K562 (cell line): ENCODE data around the gene KRT72. TPM values are rescaled to one million over a fixed set of nuclear protein-coding genes. Genes with fewer than 3 reads are reported as not detected.
A peak's percentile ranks its signal among the peaks of the same experiment; 100 is the strongest.

ENCODE experiments used
- ATAC-seq: fragments of 200-7000 bp; cut with Tn5 transposase; 3 replicates; pipeline ENCODE4 v1.9.1; 2020; ENCODE audit warnings: moderate library complexity
- BruUV-seq: library from RNA; stranded (reverse); fragments of 400-500 nt; replicated peaks from 2 replicates; lab custom pipeline; 2021; lab: Mats Ljungman, UMichigan
- CTCF ChIA-PET: fragments of 300-600 bp; formaldehyde crosslinking; extraction: SDS; loops from one replicate; lab custom pipeline; 2021; ENCODE audit warnings: low intra/inter-chr PET ratio; lab: Yijun Ruan, JAX
- POLR2A ChIA-PET: fragments of 300-600, 350-650 bp; sonication (Branson Sonifier 250); formaldehyde crosslinking; extraction: SDS; loops from one replicate; lab custom pipeline; 2021; ENCODE audit warnings: antibody characterized with exemption, inconsistent platforms; lab: Yijun Ruan, JAX
- DNase-seq, 4 experiments: peaks; one replicate each; pipeline versions ENCODE4 v3.0.0 to v3.0.0-alpha.2; 2011 to 2018; ENCODE audit warnings: low spot score in 3 of 4, mixed read lengths in 3 of 4; ENCODE audit errors: extremely low read depth in 1 of 4
- FAIRE-seq: peaks from 2 replicates; lab custom pipeline; 2011; peaks lifted over from hg19 to GRCh38; lab: Jason Lieb, UNC
- H2AFZ ChIP-seq: 2 replicates; pipeline ENCODE4 v1.6.0; 2011; ENCODE audit warnings: low read depth, low read length, control low read depth, inconsistent platforms
- H3K27ac ChIP-seq: fragments of 200-600 bp; 3 replicates; pipeline ENCODE4 v1.8.0; 2011; ENCODE audit warnings: low read depth, mild to moderate bottlenecking, control low read depth, inconsistent platforms, low read length, moderate library complexity, mixed read lengths; ENCODE audit errors: extremely low read depth
- H3K27me3 ChIP-seq, 2 experiments: fragments of 300-600 bp in 1 of 2; 2 replicates in 1 of 2; 3 replicates in 1 of 2; pipeline versions ENCODE4 v1.6.0 to v1.8.0; 2011; ENCODE audit warnings: inconsistent platforms in 2 of 2, low read length in 2 of 2, mild to moderate bottlenecking in 1 of 2, mixed read lengths in 1 of 2, moderate library complexity in 1 of 2; ENCODE audit not compliant: control insufficient read depth in 2 of 2, insufficient read depth in 2 of 2
- H3K36me3 ChIP-seq: fragments of 300-600 bp; 3 replicates; pipeline ENCODE4 v1.8.0; 2011; ENCODE audit warnings: mild to moderate bottlenecking, low read length, inconsistent platforms; ENCODE audit not compliant: control insufficient read depth, insufficient read depth
- H3K4me1 ChIP-seq, 2 experiments: fragments of 200-600 bp in 1 of 2; replicated peaks in 1 of 2; 2 replicates in 1 of 2; 3 replicates in 1 of 2; pipeline versions ENCODE4 v1.5.1 to v1.8.0; 2011; ENCODE audit warnings: inconsistent platforms in 2 of 2, low read length in 2 of 2, mild to moderate bottlenecking in 1 of 2, mixed read lengths in 1 of 2, moderate library complexity in 1 of 2; ENCODE audit not compliant: control insufficient read depth in 2 of 2, insufficient read depth in 2 of 2
- H3K4me2 ChIP-seq: 2 replicates; pipeline ENCODE4 v1.6.1; 2011; ENCODE audit warnings: low read length, control low read depth, inconsistent platforms, mixed read lengths; ENCODE audit not compliant: insufficient read depth
- H3K4me3 ChIP-seq: fragments of 200-600 bp; sonication (generic), shearing (Covaris generic); 2 replicates; pipeline ENCODE4 v1.5.1; 2016; ENCODE audit warnings: control low read depth, inconsistent platforms
- H3K79me2 ChIP-seq: fragments of 200-600 bp; 3 replicates; pipeline ENCODE4 v1.8.0; 2011; ENCODE audit warnings: low read length, inconsistent platforms; ENCODE audit not compliant: control insufficient read depth, insufficient read depth
- H3K9ac ChIP-seq, 2 experiments: 2 replicates each; pipeline versions ENCODE4 v1.6.0 to v1.6.1; 2011; ENCODE audit warnings: low read depth in 2 of 2, low read length in 2 of 2, control low read depth in 1 of 2, inconsistent platforms in 1 of 2, mild to moderate bottlenecking in 1 of 2, mixed read lengths in 1 of 2; ENCODE audit not compliant: insufficient read depth in 1 of 2
- H3K9me1 ChIP-seq: one replicate; pipeline ENCODE4 v1.6.0; 2011; ENCODE audit warnings: inconsistent platforms, mild to moderate bottlenecking, low read length, moderate library complexity; ENCODE audit not compliant: control insufficient read depth, insufficient read depth
- H3K9me3 ChIP-seq: replicated peaks from 2 replicates; pipeline ENCODE4 v1.5.1; 2011; ENCODE audit warnings: low read depth, low read length, inconsistent platforms; ENCODE audit not compliant: control insufficient read depth, insufficient read depth
- H4K20me1 ChIP-seq: replicated peaks from 2 replicates; pipeline ENCODE4 v1.6.1; 2011; ENCODE audit warnings: low read length, inconsistent platforms, mixed read lengths; ENCODE audit not compliant: control insufficient read depth, insufficient read depth
- MAFK ChIP-seq: IDR thresholded peaks from 2 replicates; pipeline ENCODE4 v1.6.1; 2011; ENCODE audit warnings: low read length, improper control_type of control experiment
- MEIS2 ChIP-seq: fragments of 450-650 bp; IDR thresholded peaks from 2 replicates; pipeline ENCODE4 v1.6.1; 2014; ENCODE audit warnings: mild to moderate bottlenecking; ENCODE audit not compliant: partially characterized antibody
- MTF1 ChIP-seq: fragments of 250-450 bp; sonication (Bioruptor Pico); IDR thresholded peaks from 2 replicates; pipeline ENCODE4 v1.9.0; 2021; ENCODE audit warnings: moderate library complexity, mild to moderate bottlenecking, inconsistent platforms, borderline replicate concordance
- NCOA2 ChIP-seq, 2 experiments: fragments of 450-650 bp; IDR thresholded peaks; 2 replicates each; pipeline ENCODE4 v1.6.1; 2018; ENCODE audit warnings: mild to moderate bottlenecking in 2 of 2, moderate library complexity in 1 of 2; ENCODE audit not compliant: partially characterized antibody in 2 of 2
- NFIC ChIP-seq: fragments of 450-650 bp; IDR thresholded peaks from 2 replicates; pipeline ENCODE4 v1.6.1; 2017; ENCODE audit warnings: mild to moderate bottlenecking, inconsistent platforms
- PURB ChIP-seq: sonication (generic); formaldehyde crosslinking; IDR thresholded peaks from 2 replicates; pipeline ENCODE4 v1.9.0; 2021; ENCODE audit warnings: low read depth, mild to moderate bottlenecking, missing genetic modification reagents
- SAP30 ChIP-seq: fragments of 200-600 bp; sonication (generic); IDR thresholded peaks from 2 replicates; pipeline ENCODE4 v1.6.1; 2012; ENCODE audit warnings: borderline replicate concordance, low read depth, mild to moderate bottlenecking, moderate library complexity, low read length, control low read depth, inconsistent platforms; ENCODE audit not compliant: insufficient read depth, poor library complexity, severe bottlenecking
- ZKSCAN3 ChIP-seq: fragments of 250-450 bp; sonication (Bioruptor Pico); IDR thresholded peaks from 2 replicates; pipeline ENCODE4 v1.4.0; 2020
- ZNF184 ChIP-seq: sonication (generic); formaldehyde crosslinking; IDR thresholded peaks from 2 replicates; pipeline ENCODE4 v1.5.0; 2020; ENCODE audit warnings: missing genetic modification reagents
- ZNF253 ChIP-seq: fragments of 250-450 bp; sonication (Bioruptor Pico); conservative IDR thresholded peaks from 2 replicates; pipeline ENCODE4 v1.6.1; 2021; ENCODE audit warnings: mild to moderate bottlenecking
- WGBS: fragments of 100-300 bp; shearing (Covaris generic); methylation state at CpG from one replicate; pipeline ENCODE4 v1.1.6; 2016; ENCODE audit warnings: low coverage, mixed read lengths; ENCODE audit not compliant: insufficient coverage; ENCODE audit errors: missing lambda C conversion rate; 5-methylcytosine and 5-hydroxymethylcytosine counted together
- in situ Hi-C: fragments of 300-500 bp; cut with MboI; formaldehyde crosslinking; loops from 4 replicates; pipeline ENCODE4 v1.15.0; 2018; ENCODE audit warnings: inconsistent platforms, mixed read lengths
- intact Hi-C: fragments of 100-400 bp; cut with micrococcal nuclease; formaldehyde crosslinking; loops from 2 replicates; pipeline ENCODE4 v1.14.2; 2022
- polyA plus RNA-seq, 8 experiments: library from polyadenylated mRNA; depleted of rRNA in 4 of 8; stranded (reverse) in 5 of 8; unstranded in 3 of 8; fragments of >200 nt; fragmentation: Nextera tagmentation in 2 of 8; fragmentation: Illumina TruSeq in 1 of 8; extraction: Ambion mirVana in 2 of 8; extraction: Trizol in 1 of 8; gene quantifications; 2 replicates each; pipeline versions ENCODE4 v1.2.1 to v1.2.3, GENCODE V29; 2011 to 2014; ENCODE audit warnings: inconsistent platforms in 1 of 8, missing spikeins in 1 of 8
- total RNA-seq, 7 experiments: library from RNA; depleted of rRNA in 6 of 7; stranded (reverse); fragments of >200 nt in 6 of 7; fragmentation: Illumina TruSeq in 2 of 7; extraction: Trizol in 2 of 7; gene quantifications; 2 replicates each; pipeline versions ENCODE4 v1.2.1 to v1.2.3, GENCODE V29; 2011 to 2021; ENCODE audit warnings: low replicate concordance in 1 of 7

KRT72 gene
- total and polyA plus RNA-seq, 9 of the 15 experiments (the other 6 are each of a cell fraction or from before 2014, with no cell fraction given) = not detected

GRCh38 chr12:52539821-52540173 lies 61.5 kb downstream of the KRT72 start (continued):
- TF ChIP-seq SAP30 (no peak), ZNF253 (CRISPR knock-in tag) (no peak), PURB (no peak), MEIS2 (no peak), MAFK (no peak), MTF1 (no peak), ZNF184 (CRISPR knock-in tag) (no peak)

- no peak overlapping the region for H3K4me2 ChIP-seq
- H3K9ac ChIP-seq = no peak overlapping the region
- TF ChIP-seq ZKSCAN3 (CRISPR knock-in tag) (no peak), NCOA2 (IDR thresholded peaks at IDR 0.05; ENCODE audit: partially characterized antibody in 2 of 2) (no peak), NFIC (peak; percentile 40; the same call in 1 of the 2 replicates)
- H3K36me3 ChIP-seq = no peaks in the 10 kb centered on the region
- H4K20me1 ChIP-seq = peaks cover 2% of the 10 kb centered on the region; the same call in 1 of the 2 replicates
- POLR2A ChIA-PET = interaction anchor here (0.5 to 0.6 kb wide), 2 partner anchors 8 to 1076 kb away, joined by 3 read pairs; no protein-coding TSS in a partner anchor
- peaks cover 4 to 12% of the 10 kb centered on the region in 2 experiments; a peak in 2 of 5 replicates for H3K27me3 ChIP-seq
- H3K79me2 ChIP-seq = no peaks in the 10 kb centered on the region
- intact Hi-C loops = no loop called here
- ATAC-seq (no peak), FAIRE-seq (no peak), DNase-seq (no peak)
- H3K27ac ChIP-seq = no peak overlapping the region
- no peak overlapping the region for H3K4me3 ChIP-seq
- WGBS = 0% methylated on average over 5 of the region's 5 CpGs
- no TSS peak for BruUV-seq
- CTCF ChIA-PET = no interaction called here
- H3K4me1 ChIP-seq = no peaks in the 10 kb centered on the region
- no peaks in the 10 kb centered on the region for H3K9me1 ChIP-seq
- H2AFZ ChIP-seq = no peak overlapping the region
- H3K9me3 ChIP-seq = no peaks in the 10 kb centered on the region
- in situ Hi-C loops = no loop called here
Observed at GRCh38 chr12:52539083-52539820, 62.0 kb downstream of the KRT72 start.
